Lung (tissue), 12 donors: Measurements from ENCODE around the gene STARD13. TPM values are rescaled to one million over a fixed set of nuclear protein-coding genes. Genes with fewer than 3 reads are reported as not detected.
"Not testable (repeated sequence)": the region's sequence is repeated elsewhere in the genome, so short reads cannot be mapped to it uniquely, and the experiment has no call there.

ENCODE experiments used
- ATAC-seq: fragments of 200-7000 bp; cut with Tn5 transposase; one replicate; pipeline ENCODE4 v1.9.1; 2020; ENCODE audit warnings: moderate number of reproducible peaks; ENCODE audit not compliant: insufficient read depth, low FRiP score
- DNase-seq, 3 donors: peaks; one replicate each; pipeline ENCODE4 v3.0.0-alpha.2; 2013 to 2017
- H3K27ac ChIP-seq, 2 donors: one replicate each; pipeline ENCODE4 v1.5.1; 2013; ENCODE audit warnings: mild to moderate bottlenecking in 2 of 2, moderate library complexity in 2 of 2, control low read depth in 1 of 2, inconsistent platforms in 1 of 2, low read depth in 1 of 2, low read length in 1 of 2
- H3K27me3 ChIP-seq, 3 donors: one replicate each; pipeline ENCODE4 v1.5.1; 2013; ENCODE audit warnings: low read length in 2 of 3; ENCODE audit not compliant: control insufficient read depth in 3 of 3, insufficient read depth in 3 of 3
- H3K36me3 ChIP-seq, 4 donors: one replicate each; pipeline ENCODE4 v1.5.1; 2013; ENCODE audit warnings: low read length in 4 of 4, mild to moderate bottlenecking in 1 of 4, moderate library complexity in 1 of 4; ENCODE audit not compliant: control insufficient read depth in 4 of 4, insufficient read depth in 4 of 4
- H3K4me1 ChIP-seq, 5 donors: one replicate each; pipeline ENCODE4 v1.5.1; 2013; ENCODE audit warnings: low read length in 5 of 5, mild to moderate bottlenecking in 2 of 5, moderate library complexity in 1 of 5; ENCODE audit not compliant: control insufficient read depth in 5 of 5, insufficient read depth in 5 of 5
- H3K4me3 ChIP-seq: one replicate; pipeline ENCODE4 v1.5.1; 2013; ENCODE audit warnings: mild to moderate bottlenecking, control low read depth, moderate library complexity
- H3K9ac ChIP-seq, 2 donors: one replicate each; pipeline ENCODE4 v1.5.1; 2013; ENCODE audit warnings: low read length in 2 of 2, control low read depth in 1 of 2; ENCODE audit not compliant: insufficient read depth in 1 of 2
- H3K9me3 ChIP-seq, 4 donors: one replicate each; pipeline ENCODE4 v1.5.1; 2013; ENCODE audit warnings: low read length in 3 of 4, mild to moderate bottlenecking in 1 of 4, moderate library complexity in 1 of 4; ENCODE audit not compliant: control insufficient read depth in 4 of 4, insufficient read depth in 3 of 4
- CTCF ChIP-seq: IDR thresholded peaks from 2 replicates; pipeline ENCODE4 v1.5.1; 2012; ENCODE audit warnings: mild to moderate bottlenecking; ENCODE audit errors: control extremely low read depth, extremely low read depth
- WGBS, 2 donors: extraction: QIAGEN DNeasy Blood & Tissue Kit; methylation state at CpG; one replicate each; pipeline ENCODE4 v1.1.7; 2013; 5-methylcytosine and 5-hydroxymethylcytosine counted together
- polyA plus RNA-seq, 2 donors: library from polyadenylated mRNA; stranded (reverse); fragments of 200-250 nt; gene quantifications; one replicate each; pipeline ENCODE4 v1.2.1, GENCODE V29; 2013
- total RNA-seq, 2 donors: library from RNA; depleted of rRNA in 1 of 2; stranded (reverse); fragments of >200 nt in 1 of 2; gene quantifications; one replicate each; pipeline ENCODE4 v1.2.1, GENCODE V29; 2014 to 2021
- donor health status: control.
- donor health status: control.
- donor health status: Bipolar disorder and iron deficiency.
- donor health status: healthy.
- donor health status: DM: yes; HTN: yes; CAD: no.

The STARD13 gene
- total and polyA plus RNA-seq, 4 donors: 7.9 to 91.6 (median 29.7) TPM

- peaks cover 5 to 18% (median 10%) of the 10 kb centered on the region in 4 donors for H3K36me3 ChIP-seq
- H3K9me3 ChIP-seq: peaks cover 0 to 2% (median 0%) of the 10 kb centered on the region in 4 donors
- no peak overlapping the region for H3K9ac ChIP-seq
- WGBS, 2 donors: 98 to 99% methylated on average over 2 of the region's 2 CpGs
- no peaks in the 10 kb centered on the region for H3K27me3 ChIP-seq
- TF ChIP-seq CTCF: no peak
- DNase-seq: no peak
- ATAC-seq: no peak
- H3K4me3 ChIP-seq: no peak overlapping the region
- no peak overlapping the region for H3K27ac ChIP-seq
- H3K4me1 ChIP-seq: peaks cover 0 to 6% (median 1%) of the 10 kb centered on the region in 5 donors
Observed at GRCh38 chr13:33164331-33164730, 121.2 kb downstream of the STARD13 start.

- WGBS, 2 donors: 88 to 96% methylated on average over 2 of the region's 2 CpGs
- H3K36me3 ChIP-seq: peaks cover 7 to 30% (median 12%) of the 10 kb centered on the region in 4 donors
- not testable (repeated sequence) for ATAC-seq, H3K9ac ChIP-seq, H3K4me3 ChIP-seq, DNase-seq, H3K4me1 ChIP-seq, H3K27ac ChIP-seq, H3K9me3 ChIP-seq, H3K27me3 ChIP-seq
Observed at GRCh38 chr13:33162725-33163124, 122.8 kb downstream of the STARD13 start.

GRCh38 chr13:33158816-33159215, 126.7 kb downstream of the STARD13 start:
- Histone ChIP-seq H3K9ac (no peak overlapping the region), H3K27me3 (no peaks in the 10 kb centered on the region), H3K27ac (no peak overlapping the region), H3K36me3 (peaks cover 5 to 22% (median 7%) of the 10 kb centered on the region in 4 donors), H3K9me3 (peaks cover 0 to 2% (median 0%) of the 10 kb centered on the region in 4 donors), H3K4me3 (no peak overlapping the region), H3K4me1 (peaks cover 0 to 3% (median 0%) of the 10 kb centered on the region in 5 donors)
- 85 to 86% methylated on average over 8 of the region's 8 CpGs for WGBS, 2 donors
- no peak for TF ChIP-seq CTCF
- ATAC-seq (no peak), DNase-seq (no peak)

- no peak for TF ChIP-seq CTCF
- DNase-seq: no peak
- WGBS, 2 donors: 95 to 97% methylated on average over 3 of the region's 3 CpGs
Observed at GRCh38 chr13:33158271-33158670, 127.3 kb downstream of the STARD13 start.

More at GRCh38 chr13:33158271-33158670, 127.3 kb downstream of the STARD13 start:
- H3K27ac ChIP-seq: no peak overlapping the region
- no peak overlapping the region for H3K9ac ChIP-seq
- peaks cover 0 to 2% (median 0%) of the 10 kb centered on the region in 4 donors for H3K9me3 ChIP-seq
- H3K4me1 ChIP-seq: peaks cover 0 to 9% (median 0%) of the 10 kb centered on the region in 5 donors
- no peak overlapping the region for H3K4me3 ChIP-seq
- no peak for ATAC-seq
- peaks cover 4 to 20% (median 6%) of the 10 kb centered on the region in 4 donors for H3K36me3 ChIP-seq
- no peaks in the 10 kb centered on the region for H3K27me3 ChIP-seq
